Fibroblast of lung (primary cell): ENCODE results near the gene ACSL3.

Experiments used
- CTCF ChIP-seq, 2 donors: IDR thresholded peaks in 1 of 2; conservative IDR thresholded peaks in 1 of 2; 1 replicate in 1 of 2; 2 replicates in 1 of 2; pipeline ENCODE4 v1.5.1; 2011 to 2012; ENCODE audit warnings: low read length in 2 of 2, control low read depth in 1 of 2, inconsistent platforms in 1 of 2, low read depth in 1 of 2, mild to moderate bottlenecking in 1 of 2
- EZH2 ChIP-seq: IDR thresholded peaks from 2 replicates; pipeline ENCODE4 v1.5.1; 2012; ENCODE audit warnings: low read length, control low read depth, mild to moderate bottlenecking; ENCODE audit errors: missing control alignments

DNA sequence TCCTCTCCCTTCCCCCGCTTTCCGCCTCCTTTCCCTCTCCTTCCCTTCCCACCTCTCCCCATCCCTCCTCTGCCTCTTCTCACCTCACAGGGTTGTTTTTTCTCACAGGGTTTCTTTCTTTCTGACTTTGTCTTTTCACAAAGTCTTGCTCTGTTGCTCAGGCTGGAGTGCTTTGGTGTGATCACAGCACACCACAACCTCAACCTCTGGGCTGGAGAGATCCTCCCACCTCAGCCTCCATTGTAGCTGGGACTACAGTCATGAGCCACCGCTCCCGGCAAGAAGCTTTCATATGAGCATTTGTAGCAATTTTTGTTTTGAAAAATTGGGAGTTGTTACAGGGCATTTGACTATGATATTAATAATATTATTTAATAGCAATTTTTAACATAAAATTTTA is 32.9 kb downstream of the ACSL3 start:
- no peak for TF ChIP-seq CTCF (conservative IDR thresholded peaks at IDR 0.05 in 1 of 2, IDR thresholded peaks at IDR 0.05 in 1 of 2; ENCODE audit: low read depth in 1 of 2, low read length in 2 of 2)
- no peak for TF ChIP-seq EZH2
